Measurements from ENCODE around the gene CPED1.
"Not testable (repeated sequence)": the region's sequence is repeated elsewhere in the genome, so short reads cannot be mapped to it uniquely, and the experiment has no call there.

The CPED1 gene

GRCh38 chr7:120981117-120981516 is 7.4 kb upstream of the CPED1 start:
- H3K4me3 ChIP-seq (ENCODE audit: low read depth, low read length): no peak overlapping the region
- TF ChIP-seq CTCF (IDR thresholded peaks at IDR 0.05; ENCODE audit: borderline replicate concordance, insufficient read depth, low read depth, low read length): no peak

GRCh38 chr7:120981888-120982615 is 6.5 kb upstream of the CPED1 start:
- no peak overlapping the region for H3K4me3 ChIP-seq (ENCODE audit: low read depth, low read length)
- no peak for TF ChIP-seq CTCF (IDR thresholded peaks at IDR 0.05; ENCODE audit: borderline replicate concordance, insufficient read depth, low read depth, low read length)

GRCh38 chr7:120983592-120983991 is 4.9 kb upstream of the CPED1 start:
- H3K4me3 ChIP-seq (ENCODE audit: low read depth, low read length): not testable (repeated sequence)

- no peak for TF ChIP-seq CTCF (IDR thresholded peaks at IDR 0.05; ENCODE audit: borderline replicate concordance, insufficient read depth, low read depth, low read length)
- no peak overlapping the region for H3K4me3 ChIP-seq (ENCODE audit: low read depth, low read length)
These were observed 4.1 kb upstream of the CPED1 start for GRCh38 chr7:120984406-120984805.

- TF ChIP-seq CTCF (IDR thresholded peaks at IDR 0.05; ENCODE audit: borderline replicate concordance, insufficient read depth, low read depth, low read length): no peak
- no peak overlapping the region for H3K4me3 ChIP-seq (ENCODE audit: low read depth, low read length)
These were observed 3.3 kb upstream of the CPED1 start for GRCh38 chr7:120985130-120985758.

- TF ChIP-seq CTCF (IDR thresholded peaks at IDR 0.05; ENCODE audit: borderline replicate concordance, insufficient read depth, low read depth, low read length): no peak
These were observed 2.7 kb upstream of the CPED1 start for GRCh38 chr7:120985839-120986238.

GRCh38 chr7:120986650-120987049 is 1.9 kb upstream of the CPED1 start:
- no peak overlapping the region for H3K4me3 ChIP-seq (ENCODE audit: low read depth, low read length)
- TF ChIP-seq CTCF (IDR thresholded peaks at IDR 0.05; ENCODE audit: borderline replicate concordance, insufficient read depth, low read depth, low read length): no peak

More at GRCh38 chr7:120985839-120986238, 2.7 kb upstream of the CPED1 start:
- H3K4me3 ChIP-seq (ENCODE audit: low read depth, low read length): no peak overlapping the region

Measured in GM12875 (cell line).